K562 (cell line): ENCODE data around the gene PRR36. TPM values are rescaled to one million over a fixed set of nuclear protein-coding genes. Genes with fewer than 3 reads are reported as not detected.

Experiments
- ATAC-seq: fragments of 200-7000 bp; cut with Tn5 transposase; 3 replicates; pipeline ENCODE4 v1.9.1; 2020; ENCODE audit warnings: moderate library complexity
- BruUV-seq: library from RNA; stranded (reverse); fragments of 400-500 nt; replicated peaks from 2 replicates; lab custom pipeline; 2021; lab: Mats Ljungman, UMichigan
- CTCF ChIA-PET: fragments of 300-600 bp; formaldehyde crosslinking; extraction: SDS; loops from one replicate; lab custom pipeline; 2021; ENCODE audit warnings: low intra/inter-chr PET ratio; lab: Yijun Ruan, JAX
- POLR2A ChIA-PET: fragments of 300-600, 350-650 bp; sonication (Branson Sonifier 250); formaldehyde crosslinking; extraction: SDS; loops from one replicate; lab custom pipeline; 2021; ENCODE audit warnings: antibody characterized with exemption, inconsistent platforms; lab: Yijun Ruan, JAX
- DNase-seq, 4 experiments: peaks; one replicate each; pipeline versions ENCODE4 v3.0.0 to v3.0.0-alpha.2; 2011 to 2018; ENCODE audit warnings: low spot score in 3 of 4, mixed read lengths in 3 of 4; ENCODE audit errors: extremely low read depth in 1 of 4
- FAIRE-seq: peaks from 2 replicates; lab custom pipeline; 2011; peaks lifted over from hg19 to GRCh38; lab: Jason Lieb, UNC
- H2AFZ ChIP-seq: 2 replicates; pipeline ENCODE4 v1.6.0; 2011; ENCODE audit warnings: low read depth, low read length, control low read depth, inconsistent platforms
- H3K27ac ChIP-seq: fragments of 200-600 bp; 3 replicates; pipeline ENCODE4 v1.8.0; 2011; ENCODE audit warnings: low read depth, mild to moderate bottlenecking, control low read depth, inconsistent platforms, low read length, moderate library complexity, mixed read lengths; ENCODE audit errors: extremely low read depth
- H3K27me3 ChIP-seq, 2 experiments: fragments of 300-600 bp in 1 of 2; 2 replicates in 1 of 2; 3 replicates in 1 of 2; pipeline versions ENCODE4 v1.6.0 to v1.8.0; 2011; ENCODE audit warnings: inconsistent platforms in 2 of 2, low read length in 2 of 2, mild to moderate bottlenecking in 1 of 2, mixed read lengths in 1 of 2, moderate library complexity in 1 of 2; ENCODE audit not compliant: control insufficient read depth in 2 of 2, insufficient read depth in 2 of 2
- H3K36me3 ChIP-seq: fragments of 300-600 bp; 3 replicates; pipeline ENCODE4 v1.8.0; 2011; ENCODE audit warnings: mild to moderate bottlenecking, low read length, inconsistent platforms; ENCODE audit not compliant: control insufficient read depth, insufficient read depth
- H3K4me1 ChIP-seq, 2 experiments: fragments of 200-600 bp in 1 of 2; replicated peaks in 1 of 2; 2 replicates in 1 of 2; 3 replicates in 1 of 2; pipeline versions ENCODE4 v1.5.1 to v1.8.0; 2011; ENCODE audit warnings: inconsistent platforms in 2 of 2, low read length in 2 of 2, mild to moderate bottlenecking in 1 of 2, mixed read lengths in 1 of 2, moderate library complexity in 1 of 2; ENCODE audit not compliant: control insufficient read depth in 2 of 2, insufficient read depth in 2 of 2
- H3K4me2 ChIP-seq: 2 replicates; pipeline ENCODE4 v1.6.1; 2011; ENCODE audit warnings: low read length, control low read depth, inconsistent platforms, mixed read lengths; ENCODE audit not compliant: insufficient read depth
- H3K4me3 ChIP-seq: fragments of 200-600 bp; sonication (generic), shearing (Covaris generic); 2 replicates; pipeline ENCODE4 v1.5.1; 2016; ENCODE audit warnings: control low read depth, inconsistent platforms
- H3K79me2 ChIP-seq: fragments of 200-600 bp; 3 replicates; pipeline ENCODE4 v1.8.0; 2011; ENCODE audit warnings: low read length, inconsistent platforms; ENCODE audit not compliant: control insufficient read depth, insufficient read depth
- H3K9ac ChIP-seq, 2 experiments: 2 replicates each; pipeline versions ENCODE4 v1.6.0 to v1.6.1; 2011; ENCODE audit warnings: low read depth in 2 of 2, low read length in 2 of 2, control low read depth in 1 of 2, inconsistent platforms in 1 of 2, mild to moderate bottlenecking in 1 of 2, mixed read lengths in 1 of 2; ENCODE audit not compliant: insufficient read depth in 1 of 2
- H3K9me1 ChIP-seq: one replicate; pipeline ENCODE4 v1.6.0; 2011; ENCODE audit warnings: inconsistent platforms, mild to moderate bottlenecking, low read length, moderate library complexity; ENCODE audit not compliant: control insufficient read depth, insufficient read depth
- H3K9me3 ChIP-seq: replicated peaks from 2 replicates; pipeline ENCODE4 v1.5.1; 2011; ENCODE audit warnings: low read depth, low read length, inconsistent platforms; ENCODE audit not compliant: control insufficient read depth, insufficient read depth
- H4K20me1 ChIP-seq: replicated peaks from 2 replicates; pipeline ENCODE4 v1.6.1; 2011; ENCODE audit warnings: low read length, inconsistent platforms, mixed read lengths; ENCODE audit not compliant: control insufficient read depth, insufficient read depth
- AFF1 ChIP-seq, 2 experiments: fragments of 450-650 bp; IDR thresholded peaks; 2 replicates each; pipeline ENCODE4 v1.6.1; 2018; ENCODE audit warnings: mild to moderate bottlenecking in 2 of 2, low read depth in 1 of 2; ENCODE audit not compliant: partially characterized antibody in 2 of 2
- ARNT ChIP-seq, 2 experiments: fragments of 450-650 bp; IDR thresholded peaks; 2 replicates each; pipeline ENCODE4 v1.6.1; 2016; ENCODE audit warnings: mild to moderate bottlenecking in 1 of 2
- CREB5 ChIP-seq: fragments of 250-450 bp; sonication (Bioruptor Pico); IDR thresholded peaks from 2 replicates; pipeline ENCODE4 v1.5.0; 2020; ENCODE audit warnings: mild to moderate bottlenecking
- EP300 ChIP-seq: IDR thresholded peaks from 2 replicates; pipeline ENCODE4 v1.6.1; 2012; ENCODE audit warnings: low read length, improper control_type of control experiment
- POLR2B ChIP-seq: fragments of 450-650 bp; IDR thresholded peaks from 2 replicates; pipeline ENCODE4 v1.6.1; 2018; ENCODE audit warnings: low read depth; ENCODE audit not compliant: partially characterized antibody
- ZNF695 ChIP-seq: fragments of 450-650 bp; formaldehyde crosslinking; IDR thresholded peaks from 2 replicates; pipeline ENCODE4 v1.4.0; 2020; ENCODE audit warnings: mild to moderate bottlenecking, moderate library complexity
- WGBS: fragments of 100-300 bp; shearing (Covaris generic); methylation state at CpG from one replicate; pipeline ENCODE4 v1.1.6; 2016; ENCODE audit warnings: low coverage, mixed read lengths; ENCODE audit not compliant: insufficient coverage; ENCODE audit errors: missing lambda C conversion rate; 5-methylcytosine and 5-hydroxymethylcytosine counted together
- in situ Hi-C: fragments of 300-500 bp; cut with MboI; formaldehyde crosslinking; loops from 4 replicates; pipeline ENCODE4 v1.15.0; 2018; ENCODE audit warnings: inconsistent platforms, mixed read lengths
- intact Hi-C: fragments of 100-400 bp; cut with micrococcal nuclease; formaldehyde crosslinking; loops from 2 replicates; pipeline ENCODE4 v1.14.2; 2022
- polyA plus RNA-seq, 8 experiments: library from polyadenylated mRNA; depleted of rRNA in 4 of 8; stranded (reverse) in 5 of 8; unstranded in 3 of 8; fragments of >200 nt; fragmentation: Nextera tagmentation in 2 of 8; fragmentation: Illumina TruSeq in 1 of 8; extraction: Ambion mirVana in 2 of 8; extraction: Trizol in 1 of 8; gene quantifications; 2 replicates each; pipeline versions ENCODE4 v1.2.1 to v1.2.3, GENCODE V29; 2011 to 2014; ENCODE audit warnings: inconsistent platforms in 1 of 8, missing spikeins in 1 of 8
- total RNA-seq, 7 experiments: library from RNA; depleted of rRNA in 6 of 7; stranded (reverse); fragments of >200 nt in 6 of 7; fragmentation: Illumina TruSeq in 2 of 7; extraction: Trizol in 2 of 7; gene quantifications; 2 replicates each; pipeline versions ENCODE4 v1.2.1 to v1.2.3, GENCODE V29; 2011 to 2021; ENCODE audit warnings: low replicate concordance in 1 of 7
- TF ChIP-seq, protein P1 (sequence below), 3 experiments: IDR thresholded peaks in 2 of 3; conservative IDR thresholded peaks in 1 of 3; 2 replicates each; pipeline ENCODE4 v1.5.1; 2011 to 2012; ENCODE audit warnings: low read length in 3 of 3, mild to moderate bottlenecking in 3 of 3, control low read depth in 2 of 3, improper control_type of control experiment in 1 of 3, inconsistent platforms in 1 of 3, low read depth in 1 of 3, mixed read lengths in 1 of 3, moderate library complexity in 1 of 3; ENCODE audit not compliant: insufficient read depth in 2 of 3

Gene PRR36
- total and polyA plus RNA-seq, 9 of the 15 experiments (the other 6 are each of a cell fraction or from before 2014, with no cell fraction given), result 0.05 to 0.42 (median 0.06) TPM; not detected in 6

DNA sequence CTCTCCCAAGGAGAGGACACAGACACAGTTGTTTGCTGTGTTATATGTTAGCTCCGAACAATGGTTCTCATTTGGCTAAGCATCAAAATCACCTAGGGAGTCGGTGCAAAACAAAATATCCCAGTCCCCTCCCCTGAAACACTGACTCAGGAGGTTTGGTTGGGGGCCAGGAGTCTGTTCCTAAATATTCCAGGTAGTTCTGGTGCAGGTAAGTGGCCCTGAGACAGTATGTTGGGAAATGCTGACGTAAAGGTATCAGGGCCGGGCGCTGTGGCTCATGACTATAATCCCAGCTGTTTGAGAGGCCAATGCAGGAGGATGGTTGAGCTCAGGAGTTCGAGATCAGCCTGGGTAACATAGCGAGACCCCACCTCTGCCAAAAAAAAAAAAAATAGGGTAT lies 27.1 kb upstream of the PRR36 start:
- POLR2A ChIA-PET, result interaction anchor here (0.5 to 5.3 kb wide), 8 partner anchors 11 to 890 kb away, joined by 3 to 72 read pairs (median 5); partner anchors contain the start of genes LRRC8E and SNAPC2

DNA sequence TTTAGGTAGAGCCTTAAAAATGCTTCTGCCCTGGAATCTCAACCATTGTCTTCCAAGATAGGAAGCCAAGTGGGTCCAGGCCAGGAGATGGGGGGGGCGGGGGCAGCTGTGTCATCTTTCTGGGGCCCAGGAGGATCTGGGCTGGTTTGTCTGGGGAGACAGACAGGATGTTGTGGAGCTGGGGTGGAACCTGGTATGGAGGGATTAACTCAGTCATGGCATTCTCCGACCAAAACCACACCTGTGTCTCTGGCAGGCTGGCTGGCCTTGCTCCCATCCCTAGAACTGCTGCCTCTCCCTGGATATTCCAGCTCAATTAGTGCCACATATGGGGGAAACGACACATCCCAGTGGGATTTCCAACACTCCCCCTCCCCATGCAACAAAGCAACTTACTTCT lies 26.7 kb upstream of the PRR36 start:
- no peak for ATAC-seq
- no peak for DNase-seq
- Histone ChIP-seq H3K36me3 (peaks cover 31% of the 10 kb centered on the region; the same call in 2 of the 3 replicates), H3K9ac (no peak overlapping the region), H3K27ac (no peak overlapping the region), H3K9me3 (no peaks in the 10 kb centered on the region), H3K9me1 (peaks cover 7% of the 10 kb centered on the region), H2AFZ (no peak overlapping the region), H3K27me3 (no peaks in the 10 kb centered on the region), H3K4me1 (peaks cover 13 to 46% of the 10 kb centered on the region in 2 experiments; a peak in 4 of 5 replicates), H3K79me2 (peaks cover 33% of the 10 kb centered on the region), H3K4me3 (no peak overlapping the region), H3K4me2 (no peak overlapping the region), H4K20me1 (no peaks in the 10 kb centered on the region)
- intact Hi-C loops, result no loop called here
- CTCF ChIA-PET, result interaction anchor here (1.2 kb wide), 1 partner anchor 48 kb away, joined by 3 read pairs; no protein-coding TSS in a partner anchor
- no TSS peak for BruUV-seq
- in situ Hi-C loops, result no loop called here
- POLR2A ChIA-PET, result interaction anchor here (0.5 to 5.3 kb wide), 6 partner anchors 12 to 891 kb away, joined by 3 to 72 read pairs (median 4); partner anchors contain the start of genes LRRC8E and SNAPC2
- no peak for FAIRE-seq
- WGBS, result 67% methylated on average over 2 of the region's 3 CpGs
- TF ChIP-seq AFF1 (IDR thresholded peaks at IDR 0.05; ENCODE audit: low read depth in 1 of 2, partially characterized antibody in 2 of 2) (no peak), ARNT (IDR thresholded peaks at IDR 0.05) (no peak), EP300 (no peak), CREB5 (CRISPR knock-in tag) (no peak)
- TF ChIP-seq, protein P1, sequence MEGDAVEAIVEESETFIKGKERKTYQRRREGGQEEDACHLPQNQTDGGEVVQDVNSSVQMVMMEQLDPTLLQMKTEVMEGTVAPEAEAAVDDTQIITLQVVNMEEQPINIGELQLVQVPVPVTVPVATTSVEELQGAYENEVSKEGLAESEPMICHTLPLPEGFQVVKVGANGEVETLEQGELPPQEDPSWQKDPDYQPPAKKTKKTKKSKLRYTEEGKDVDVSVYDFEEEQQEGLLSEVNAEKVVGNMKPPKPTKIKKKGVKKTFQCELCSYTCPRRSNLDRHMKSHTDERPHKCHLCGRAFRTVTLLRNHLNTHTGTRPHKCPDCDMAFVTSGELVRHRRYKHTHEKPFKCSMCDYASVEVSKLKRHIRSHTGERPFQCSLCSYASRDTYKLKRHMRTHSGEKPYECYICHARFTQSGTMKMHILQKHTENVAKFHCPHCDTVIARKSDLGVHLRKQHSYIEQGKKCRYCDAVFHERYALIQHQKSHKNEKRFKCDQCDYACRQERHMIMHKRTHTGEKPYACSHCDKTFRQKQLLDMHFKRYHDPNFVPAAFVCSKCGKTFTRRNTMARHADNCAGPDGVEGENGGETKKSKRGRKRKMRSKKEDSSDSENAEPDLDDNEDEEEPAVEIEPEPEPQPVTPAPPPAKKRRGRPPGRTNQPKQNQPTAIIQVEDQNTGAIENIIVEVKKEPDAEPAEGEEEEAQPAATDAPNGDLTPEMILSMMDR (IDR thresholded peaks at IDR 0.05 in 2 of 3, conservative IDR thresholded peaks at IDR 0.05 in 1 of 3; ENCODE audit: insufficient read depth in 2 of 3, low read depth in 1 of 3, low read length in 3 of 3), result no peak

More for the DNA sequence above, 27.1 kb upstream of the PRR36 start:
- no peak for TF ChIP-seq ZNF695 (CRISPR knock-in tag)
- peak; percentile 21 for TF ChIP-seq POLR2B
- TF ChIP-seq, all 486 proteins: peak for 1
- no peak overlapping the region for H2AFZ ChIP-seq
- peaks cover 7% of the 10 kb centered on the region for H3K9me1 ChIP-seq
- peaks cover 37% of the 10 kb centered on the region for H3K79me2 ChIP-seq
- DNase-seq (no peak), FAIRE-seq (no peak), ATAC-seq (no peak)
- H3K36me3 ChIP-seq, result peaks cover 35% of the 10 kb centered on the region; the same call in 2 of the 3 replicates
- no peak overlapping the region for H3K9ac ChIP-seq
- H4K20me1 ChIP-seq, result no peaks in the 10 kb centered on the region
- H3K4me3 ChIP-seq, result no peak overlapping the region
- intact Hi-C loops, result no loop called here
- peaks cover 13 to 50% of the 10 kb centered on the region in 2 experiments; a peak in 4 of 5 replicates for H3K4me1 ChIP-seq
- in situ Hi-C loops, result no loop called here
- H3K4me2 ChIP-seq, result no peak overlapping the region
- H3K27ac ChIP-seq, result no peak overlapping the region
- no peaks in the 10 kb centered on the region for H3K9me3 ChIP-seq
- CTCF ChIA-PET, result interaction anchor here (1.2 kb wide), 1 partner anchor 48 kb away, joined by 3 read pairs; no protein-coding TSS in a partner anchor
- BruUV-seq, result no TSS peak
- 87% methylated on average over 7 of the region's 7 CpGs for WGBS
- H3K27me3 ChIP-seq, result no peaks in the 10 kb centered on the region
